Measurements from ENCODE around the gene SVBP.
"Not testable (repeated sequence)": the region's sequence is repeated elsewhere in the genome, so short reads cannot be mapped to it uniquely, and the experiment has no call there.

SVBP gene, protein sequence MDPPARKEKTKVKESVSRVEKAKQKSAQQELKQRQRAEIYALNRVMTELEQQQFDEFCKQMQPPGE

DNA sequence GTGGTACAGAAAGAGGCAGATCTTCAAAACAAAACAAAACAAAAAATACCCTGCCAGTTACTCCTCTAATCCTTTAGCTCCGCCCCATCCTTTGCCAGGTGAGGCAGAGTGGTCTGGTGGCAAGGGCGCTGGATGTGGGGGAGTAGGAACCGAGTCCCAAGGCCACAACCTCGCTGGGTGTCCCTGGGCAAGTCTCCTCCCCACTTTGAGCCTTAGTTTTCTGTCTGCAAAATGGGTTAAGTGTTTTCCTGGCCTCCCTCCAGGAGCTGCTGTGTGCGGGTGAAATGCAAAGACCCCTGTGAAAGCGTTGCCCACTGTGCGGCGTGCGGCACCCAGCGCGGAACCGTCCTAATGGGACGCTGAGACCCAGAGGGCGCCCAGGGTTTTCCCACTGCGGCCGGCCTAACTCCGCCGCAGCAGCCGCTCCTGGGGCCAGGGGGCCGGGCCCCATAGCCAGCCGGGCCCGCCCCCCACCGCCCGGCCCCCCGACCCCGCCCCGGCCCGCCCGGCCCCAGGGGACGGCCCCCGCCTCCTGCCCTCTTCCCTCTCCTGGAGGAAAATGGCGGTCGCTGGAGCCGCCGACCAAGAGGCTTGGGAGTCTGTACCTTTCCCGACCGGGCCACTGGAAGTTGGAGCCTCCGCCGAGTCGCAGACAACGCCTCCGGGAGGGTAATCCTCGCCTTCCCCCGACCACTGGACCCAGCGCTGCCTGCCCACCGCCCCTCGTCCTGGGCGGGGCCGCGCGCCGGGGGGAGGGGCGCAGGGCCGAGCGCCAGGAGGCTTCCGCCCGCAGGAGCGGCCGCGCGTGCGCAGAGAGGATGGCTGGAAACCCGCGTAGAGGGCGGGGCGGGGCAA, at the start of gene SVBP, which contains the start of gene ERMAP:
TSS of gene SVBP (minus strand) at position 813 of the 855 bp plus-strand sequence. CDS start 853 bp downstream, outside the sequence.
TSS of gene ERMAP (plus strand) at position 538 of the 855 bp plus-strand sequence. CDS start 13,327 bp downstream, outside the sequence.
- DNase-seq (ENCODE audit: low spot score), result peak; percentile 99

DNA sequence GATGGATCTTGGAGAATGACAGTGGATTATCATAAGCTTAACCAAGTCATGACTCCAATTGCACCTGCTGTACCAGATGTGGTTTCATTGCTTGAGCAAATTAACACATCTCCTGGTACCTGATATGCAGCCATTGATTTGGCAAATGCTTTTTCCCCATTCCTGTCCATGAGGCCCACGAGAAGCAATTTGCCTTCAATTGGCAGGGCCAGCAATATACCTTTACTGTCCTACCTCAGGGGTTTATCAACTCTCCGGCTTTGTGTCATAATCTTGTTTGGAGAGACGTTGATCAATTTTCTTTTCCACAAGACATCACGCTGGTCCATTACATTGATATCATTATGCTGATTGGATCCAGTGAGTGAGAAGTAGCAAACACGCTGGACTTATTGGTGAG, 49.4 kb upstream of the SVBP start:
- DNase-seq (ENCODE audit: low spot score), result no peak

DNA sequence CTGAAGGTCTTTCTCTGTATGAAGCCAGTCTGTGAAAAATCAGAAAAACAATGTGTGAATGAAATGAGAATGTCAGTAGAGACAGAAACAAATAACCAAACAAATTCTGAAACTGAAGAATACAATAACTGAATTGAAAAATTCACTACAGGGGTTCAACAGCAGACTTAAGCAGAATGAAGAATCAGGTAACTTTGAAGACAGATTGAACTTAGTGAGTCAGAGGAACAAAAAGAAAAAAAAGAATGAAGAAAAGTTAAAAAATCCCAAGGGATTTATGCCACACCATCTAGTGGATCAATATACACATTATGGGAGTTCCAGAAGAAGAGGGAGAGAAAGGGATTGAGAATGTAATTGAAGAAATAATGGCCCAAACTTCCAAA, 43.8 kb upstream of the SVBP start:
- DNase-seq (ENCODE audit: low spot score), result no peak

DNA sequence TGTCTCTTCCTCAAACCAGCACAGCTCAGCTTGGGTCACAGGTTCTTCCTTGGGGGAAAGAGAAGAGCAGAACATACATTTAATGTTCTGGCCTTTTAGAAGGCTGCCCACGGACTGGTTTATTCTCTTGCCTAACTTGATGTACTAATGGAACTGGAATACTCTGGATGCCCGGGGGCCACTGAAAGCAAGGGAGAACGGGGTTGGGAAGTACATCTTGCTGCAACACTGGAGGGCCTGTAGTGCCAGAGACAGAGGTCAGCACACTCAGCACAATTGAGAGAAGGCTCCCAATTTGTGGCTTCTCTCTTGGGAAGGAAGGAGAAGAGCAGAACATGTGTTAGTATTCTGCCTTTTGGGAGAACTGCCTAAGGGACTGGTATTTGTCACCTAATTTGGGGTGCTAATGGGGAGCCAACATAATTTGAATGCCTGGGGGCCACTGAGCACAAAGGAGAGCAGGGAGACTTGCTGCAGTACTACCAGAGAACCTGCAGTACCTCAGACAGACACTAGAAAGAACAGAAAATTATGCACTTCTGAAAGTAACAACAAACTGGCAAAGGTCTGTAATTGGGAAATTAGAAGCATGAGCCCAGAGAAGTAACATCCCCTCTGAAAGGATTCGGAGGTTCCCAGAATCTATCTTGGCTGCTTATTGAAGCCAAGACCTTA, 43.3 kb upstream of the SVBP start:
- DNase-seq (ENCODE audit: low spot score), result no peak

DNA sequence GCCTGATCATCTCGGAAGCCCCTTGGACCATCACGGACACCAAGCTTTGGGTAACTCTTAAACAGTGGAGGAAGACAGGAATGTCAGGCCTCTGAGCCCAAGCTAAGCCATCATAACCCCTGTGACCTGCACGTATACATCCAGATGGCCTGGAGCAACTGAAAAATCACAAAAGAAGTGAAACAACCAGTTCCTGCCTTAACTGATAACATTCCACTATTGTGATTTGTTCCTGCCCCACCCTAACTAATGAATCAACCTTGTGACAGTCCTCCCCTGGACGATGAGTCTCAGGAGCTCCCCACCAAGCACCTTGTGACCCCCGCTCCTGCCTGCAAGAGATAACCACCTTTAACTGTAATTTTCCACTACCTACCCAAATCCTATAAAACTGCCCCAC, 42.2 kb upstream of the SVBP start:
- not testable (repeated sequence) for DNase-seq (ENCODE audit: low spot score)

DNA sequence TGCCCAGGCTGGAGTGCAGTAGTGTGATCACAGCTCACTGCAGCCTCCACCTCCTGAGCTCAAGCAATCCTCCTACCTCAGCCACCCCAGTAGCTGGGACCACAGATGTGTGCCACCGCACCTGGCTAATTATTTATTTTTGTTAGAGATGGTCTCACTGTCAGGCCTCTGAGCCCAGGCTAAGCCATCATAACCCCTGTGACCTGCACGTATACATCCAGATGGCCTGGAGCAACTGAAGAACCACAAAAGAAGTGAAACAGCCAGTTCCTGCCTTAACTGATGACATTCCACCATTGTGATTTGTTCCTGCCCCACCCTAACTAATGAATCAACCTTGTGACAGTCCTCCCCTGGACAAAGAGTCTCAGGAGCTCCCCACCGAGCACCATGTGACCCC, 39.4 kb upstream of the SVBP start:
- DNase-seq (ENCODE audit: low spot score), result not testable (repeated sequence)

DNA sequence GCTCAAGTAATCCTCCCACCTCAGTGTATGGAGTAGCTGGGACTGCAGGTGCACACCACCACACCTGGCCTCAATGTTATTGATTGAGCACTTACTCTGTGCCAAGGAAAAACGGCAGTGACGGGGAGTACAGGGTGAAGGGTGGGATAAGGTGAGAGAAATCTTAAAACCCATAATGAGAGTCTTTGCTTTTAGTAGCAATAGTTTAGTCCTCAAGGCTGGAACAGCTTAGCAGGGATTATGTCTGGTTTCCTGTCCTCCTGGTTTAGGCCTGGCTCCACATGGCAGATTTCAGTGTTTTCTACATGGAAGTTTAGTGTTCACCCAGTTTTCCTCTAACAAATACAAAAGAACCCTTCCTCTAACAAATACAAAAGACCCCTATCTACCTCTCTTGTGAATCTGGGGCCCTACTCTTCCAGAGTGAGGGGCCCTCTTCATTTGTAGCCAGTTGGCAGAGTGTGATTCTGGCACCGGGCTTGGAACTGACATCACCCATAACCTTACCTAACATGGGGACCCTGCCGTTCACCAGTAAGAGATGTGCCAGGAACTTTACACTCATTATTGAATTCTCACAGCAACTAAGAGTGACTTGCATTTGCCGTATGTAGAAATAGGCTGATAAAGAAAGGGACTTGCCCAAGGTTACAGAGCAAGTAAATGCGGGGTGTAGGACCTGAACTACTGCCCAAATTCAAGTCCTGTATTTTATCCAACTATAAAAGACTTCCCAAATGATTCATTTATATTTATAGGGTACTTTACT, 36.1 kb upstream of the SVBP start:
- DNase-seq (ENCODE audit: low spot score), result no peak

DNA sequence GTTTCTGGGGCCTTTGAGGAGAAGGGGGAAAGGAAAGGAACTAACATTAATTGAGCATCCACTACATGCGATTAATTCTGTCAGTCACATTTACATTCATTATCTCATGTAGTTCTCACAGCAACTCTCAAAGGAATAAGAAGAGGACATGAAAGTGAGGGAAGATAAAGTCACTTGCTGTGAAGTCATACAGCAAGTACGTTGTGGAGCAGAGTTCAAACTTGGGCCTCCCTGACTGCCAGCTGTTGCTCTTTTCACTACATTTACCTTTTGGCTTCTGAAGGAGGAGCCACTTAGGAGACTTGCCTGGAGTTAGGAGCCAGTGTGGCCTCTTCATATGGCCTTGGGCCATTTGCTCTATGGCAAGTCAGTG, 35.4 kb upstream of the SVBP start:
- no peak for DNase-seq (ENCODE audit: low spot score)

DNA sequence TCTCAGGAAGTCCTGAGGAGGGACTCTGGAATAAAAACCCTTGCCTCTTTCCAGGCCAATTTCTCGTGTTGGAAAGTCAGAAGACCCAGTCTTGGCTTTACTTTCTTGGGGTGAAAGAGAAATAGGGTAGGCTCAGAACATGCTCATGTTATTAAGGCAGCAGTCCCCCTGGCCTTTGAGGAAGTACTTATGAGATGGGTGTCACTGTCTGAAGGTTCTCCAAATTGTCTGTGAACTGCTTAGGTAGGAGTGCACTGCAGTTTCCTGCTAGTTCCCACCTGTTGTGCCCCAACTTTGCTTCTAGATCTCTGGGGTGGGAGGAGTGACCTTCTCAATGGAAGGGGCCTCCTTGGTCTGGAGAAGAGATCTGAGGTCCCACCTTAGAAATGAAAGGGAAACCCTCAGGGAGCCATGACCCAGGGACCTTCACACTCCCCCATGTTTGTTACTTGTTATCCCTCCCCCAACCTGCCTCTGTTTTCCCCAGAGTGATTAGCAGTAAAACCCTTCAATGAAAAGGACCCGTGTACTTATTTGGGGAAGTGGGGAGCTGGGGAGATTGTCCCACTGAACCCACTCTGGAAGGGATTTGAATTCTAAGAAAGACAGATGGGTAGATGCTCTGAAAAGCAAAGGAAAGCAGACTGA, 34.9 kb upstream of the SVBP start:
- no peak for DNase-seq (ENCODE audit: low spot score)

DNA sequence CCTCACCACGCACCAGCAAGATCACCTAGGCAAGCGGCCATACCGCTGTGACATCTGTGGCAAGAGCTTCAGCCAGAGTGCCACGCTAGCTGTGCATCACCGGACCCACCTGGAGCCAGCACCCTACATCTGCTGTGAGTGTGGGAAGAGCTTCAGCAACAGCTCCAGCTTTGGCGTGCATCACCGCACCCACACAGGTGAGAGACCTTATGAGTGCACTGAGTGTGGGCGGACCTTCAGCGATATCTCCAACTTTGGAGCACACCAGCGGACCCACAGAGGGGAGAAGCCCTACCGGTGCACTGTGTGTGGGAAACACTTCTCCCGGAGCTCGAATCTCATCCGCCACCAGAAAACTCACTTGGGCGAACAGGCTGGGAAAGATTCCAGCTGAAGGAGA, 34.2 kb upstream of the SVBP start:
- no peak for DNase-seq (ENCODE audit: low spot score)

DNA sequence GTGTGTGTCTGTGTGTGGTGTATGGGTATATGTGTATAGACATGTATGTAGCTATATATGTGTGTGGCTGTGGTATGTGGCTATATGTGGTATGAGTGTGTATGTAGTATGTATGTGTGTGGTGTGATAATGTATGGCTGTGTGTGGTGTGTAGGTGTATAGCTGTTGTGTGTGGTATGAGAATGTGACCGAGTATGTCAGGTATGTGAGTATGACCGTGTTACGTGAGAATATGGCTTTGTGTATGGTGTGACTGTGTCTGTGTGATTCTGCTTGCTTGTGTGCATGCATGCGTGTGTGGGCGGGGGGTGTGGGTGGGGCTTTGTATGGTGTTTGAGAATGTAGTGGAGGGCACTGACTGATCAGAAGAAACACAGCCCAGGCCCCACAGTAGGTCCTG, 32.7 kb upstream of the SVBP start:
- DNase-seq (ENCODE audit: low spot score), result no peak

DNA sequence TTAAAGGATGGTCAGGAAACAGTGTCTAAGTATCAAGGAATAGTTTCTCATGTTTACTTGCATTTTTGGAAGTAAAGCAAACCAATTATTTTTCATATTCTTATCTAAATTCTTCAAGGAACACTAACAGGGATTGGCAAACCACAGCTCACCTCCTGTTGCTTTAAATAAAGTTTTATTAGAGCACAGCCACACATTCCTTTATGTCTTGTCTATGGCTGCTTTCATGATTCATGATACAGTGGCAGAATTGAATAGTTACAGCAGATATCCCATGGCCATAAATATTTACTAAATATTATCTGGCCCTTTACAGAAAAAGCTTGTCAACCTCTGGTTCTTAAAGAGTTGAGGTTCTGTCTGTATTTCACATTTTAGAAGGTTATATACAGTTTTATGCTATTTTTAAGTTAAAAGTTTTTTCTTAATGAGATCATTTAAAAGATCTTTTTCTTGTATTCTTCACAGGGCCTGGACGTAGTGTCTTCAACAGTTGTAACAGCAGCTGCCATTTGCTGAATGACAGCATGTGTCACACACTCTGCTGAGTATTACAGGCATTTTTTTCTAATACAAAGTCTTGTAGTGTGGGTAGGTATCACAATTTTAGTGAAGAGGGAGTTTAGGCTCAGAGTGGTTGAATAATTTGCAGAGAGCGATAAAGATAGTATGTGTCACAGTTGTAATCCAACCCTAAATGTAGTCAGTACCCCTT, 31.8 kb upstream of the SVBP start:
- DNase-seq (ENCODE audit: low spot score), result no peak

DNA sequence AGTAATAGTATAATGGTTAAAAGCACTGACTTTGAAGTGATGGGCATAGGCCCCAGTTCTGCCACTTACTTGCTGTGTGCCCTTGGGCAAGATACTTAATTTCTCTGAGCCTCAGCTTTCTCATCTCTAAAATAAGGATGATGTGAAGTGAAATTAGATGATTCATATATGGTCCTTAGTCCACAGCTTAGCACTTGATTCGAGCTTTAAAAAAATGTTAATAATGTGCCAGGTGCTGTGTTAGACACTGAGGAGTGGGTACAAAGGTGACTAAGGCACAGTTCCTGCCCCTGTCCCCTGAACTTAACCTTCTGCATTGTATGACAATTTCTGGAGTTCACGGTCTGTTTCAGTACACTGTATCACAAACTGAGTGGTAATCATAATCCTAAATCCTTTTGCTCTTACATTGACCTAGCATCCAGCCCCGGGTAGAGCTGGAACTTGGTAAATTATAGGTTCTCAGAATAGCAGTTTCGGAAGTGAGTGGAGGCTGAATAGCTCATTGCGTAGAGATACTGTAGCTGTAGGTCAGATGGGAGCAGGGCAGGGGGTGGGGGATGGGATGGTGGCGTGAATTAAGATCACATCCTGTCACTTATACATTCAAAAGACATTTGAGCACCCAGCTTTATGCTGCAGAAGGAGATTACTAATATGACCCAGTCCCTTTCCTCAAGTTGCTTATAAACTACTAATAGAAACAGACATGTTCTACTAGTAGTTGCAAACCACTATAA, 30.7 kb upstream of the SVBP start:
- DNase-seq (ENCODE audit: low spot score), result no peak

DNA sequence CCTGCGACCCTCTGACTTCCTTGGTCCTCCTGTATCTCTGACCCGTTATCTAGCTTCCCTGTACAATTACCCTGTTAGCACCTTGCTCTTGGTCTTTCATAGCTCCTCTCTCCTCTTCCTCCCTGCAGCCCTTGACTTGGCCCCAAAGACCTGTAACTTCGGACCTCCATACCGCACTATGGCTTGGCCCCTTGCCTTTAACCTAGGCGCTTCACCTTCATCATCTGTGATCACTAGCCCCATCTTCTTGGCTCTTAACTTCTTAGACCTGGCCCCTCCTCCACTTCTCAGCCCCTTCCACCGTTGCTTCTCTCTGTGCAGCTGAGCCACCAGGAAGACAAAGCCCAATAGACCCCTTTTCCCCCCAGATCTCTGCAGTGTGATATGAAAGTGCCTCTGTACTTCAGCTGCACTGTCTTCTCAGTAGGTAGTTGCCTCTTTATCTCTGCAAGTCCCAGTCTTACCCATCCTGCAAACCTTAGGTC, 30.0 kb upstream of the SVBP start:
- no peak for DNase-seq (ENCODE audit: low spot score)

DNA sequence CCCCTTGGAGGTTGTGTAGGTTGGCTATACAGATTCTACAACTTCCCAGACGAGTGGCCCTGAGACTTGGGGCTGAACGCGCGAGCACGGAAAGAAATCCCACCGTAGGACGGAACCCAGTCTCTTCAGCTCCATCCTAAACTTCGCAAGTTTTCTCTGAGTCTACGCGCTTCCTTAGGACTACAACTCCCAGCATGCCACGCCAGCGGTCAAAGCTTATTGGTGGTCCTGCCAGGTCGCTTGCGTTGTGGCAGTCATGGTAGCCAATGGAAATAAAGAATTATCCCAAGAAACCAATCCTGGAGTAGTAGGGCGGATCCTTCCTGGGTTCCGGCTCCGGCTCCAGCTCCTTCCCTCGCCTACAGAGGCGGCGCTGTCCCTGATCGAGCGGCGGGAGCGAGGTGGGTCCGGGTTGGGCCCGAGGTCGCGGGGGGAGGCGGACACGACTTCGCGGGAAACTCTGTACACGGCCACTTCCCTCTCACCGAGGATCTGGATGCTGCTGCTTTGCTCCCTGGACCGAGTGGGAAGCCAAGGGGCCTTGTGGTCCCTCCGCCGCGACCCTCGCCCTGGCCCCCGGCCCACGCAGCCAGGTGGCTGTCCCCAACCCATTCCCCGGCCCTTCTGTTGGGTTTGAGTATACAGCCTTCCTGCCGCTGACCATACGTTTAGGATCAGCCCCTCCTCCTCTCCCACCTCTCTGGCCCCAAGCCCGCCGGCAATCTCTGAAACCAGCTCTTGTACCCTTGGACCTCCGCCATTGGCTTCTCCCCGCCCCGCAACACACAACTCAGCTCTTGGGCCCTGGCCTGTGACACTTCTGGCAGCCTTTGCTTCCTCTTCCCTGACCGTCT, 29.3 kb upstream of the SVBP start, which contains the start of gene ZNF691:
TSS of gene ZNF691 (plus strand) at position 357 of the 854 bp plus-strand sequence. CDS start 3,046 bp downstream, outside the sequence.
- DNase-seq (ENCODE audit: low spot score), result peak; percentile 99

DNA sequence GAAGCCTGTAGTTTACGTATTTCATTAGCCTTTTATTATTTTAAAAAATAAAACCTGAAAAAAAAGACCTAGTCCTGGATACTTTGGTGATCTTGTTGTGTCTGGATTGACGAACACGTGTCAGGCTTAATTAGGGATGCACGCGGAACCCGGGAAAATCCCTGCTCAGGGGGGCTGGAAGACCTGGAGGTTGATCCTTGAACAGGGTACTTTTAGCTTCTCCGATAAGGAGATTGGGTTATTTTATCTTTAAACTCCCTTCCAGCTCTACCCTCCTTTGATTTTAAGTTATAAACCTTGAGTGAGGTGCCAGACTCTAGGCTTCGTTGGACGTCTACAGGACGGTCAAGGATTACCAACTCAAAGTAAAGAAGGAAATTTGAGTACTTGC, 28.7 kb upstream of the SVBP start:
- no peak for DNase-seq (ENCODE audit: low spot score)

DNA sequence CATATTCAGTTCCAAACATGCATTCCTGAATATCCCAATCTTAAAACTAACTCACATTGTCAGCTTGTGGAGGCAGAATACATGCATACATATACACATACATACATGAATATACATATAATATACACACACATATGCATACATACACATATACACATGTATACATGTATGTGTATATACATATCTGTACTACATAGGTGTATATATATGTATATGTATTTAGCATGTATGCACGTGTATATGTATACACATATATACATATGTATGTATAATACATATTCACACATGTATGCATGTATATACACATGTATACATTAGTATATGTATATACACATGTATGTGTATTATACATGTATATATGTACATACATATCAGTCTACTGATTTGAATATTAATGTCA, 28.0 kb upstream of the SVBP start:
- no peak for DNase-seq (ENCODE audit: low spot score)

DNA sequence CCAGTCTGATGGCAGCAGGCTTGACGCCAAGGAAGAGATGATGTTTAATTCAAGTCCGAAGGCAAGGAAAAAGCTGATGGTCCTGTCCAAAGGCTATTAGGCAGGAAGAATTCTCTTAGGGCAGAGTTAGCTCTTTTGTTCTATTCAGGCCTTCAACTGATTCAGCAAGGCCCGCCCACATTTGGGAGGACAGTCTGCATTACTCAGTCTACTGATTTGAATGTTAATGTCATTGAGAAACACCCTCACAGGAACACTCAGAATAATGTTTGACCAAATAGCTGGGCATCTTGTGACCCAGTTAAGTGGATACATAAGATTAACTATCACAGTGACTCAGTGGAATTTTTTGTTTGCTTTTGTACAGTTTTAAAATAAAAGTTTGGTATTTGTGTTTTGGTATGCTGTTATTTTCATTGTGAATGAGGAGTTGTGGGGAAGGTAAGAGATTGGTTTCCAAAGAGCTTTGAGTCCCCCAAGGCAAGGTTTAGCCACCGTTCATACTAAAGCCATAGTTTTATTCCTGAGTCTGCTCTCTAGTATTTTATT, 27.5 kb upstream of the SVBP start:
- DNase-seq (ENCODE audit: low spot score), result no peak

Data from GM03348 (cell line).